Pancreas (tissue), 10 donors: Measurements from ENCODE around the gene NHLRC2. TPM values are rescaled to one million over a fixed set of nuclear protein-coding genes. Genes with fewer than 3 reads are reported as not detected.
A peak's percentile ranks its signal among the peaks of the same experiment; 100 is the strongest.

Experiments
- ATAC-seq, 4 donors: fragments of 200-7000 bp; cut with Tn5 transposase; one replicate each; pipeline versions ENCODE4 v1.8.0 to v1.9.1; 2020; ENCODE audit warnings: mild to moderate bottlenecking in 4 of 4, moderate library complexity in 4 of 4
- DNase-seq, 6 donors: peaks; one replicate each; pipeline ENCODE4 v3.0.0-alpha.2; 2020
- FAIRE-seq: peaks from 2 replicates; lab custom pipeline; 2012; peaks lifted over from hg19 to GRCh38; lab: Jason Lieb, UNC
- H3K27ac ChIP-seq, 4 donors: fragments of 200-600 bp; sonication (generic); 1 replicate in 3 of 4; 2 replicates in 1 of 4; pipeline versions ENCODE4 v1.5.0 to v1.8.0; 2020
- H3K27me3 ChIP-seq, 4 donors: fragments of 200-600 bp; one replicate each; pipeline ENCODE4 v1.8.0; 2021
- H3K36me3 ChIP-seq, 3 donors: fragments of 200-600 bp; sonication (generic) in 1 of 3; one replicate each; pipeline versions ENCODE4 v1.5.0 to v1.8.0; 2020 to 2021
- H3K4me1 ChIP-seq, 3 donors: fragments of 200-600 bp; one replicate each; pipeline ENCODE4 v1.8.0; 2021
- H3K4me3 ChIP-seq, 4 donors: fragments of 200-600 bp; sonication (generic) in 2 of 4; one replicate each; pipeline versions ENCODE4 v1.5.0 to v1.8.0; 2020 to 2021
- H3K9me3 ChIP-seq, 4 donors: fragments of 200-600 bp; one replicate each; pipeline ENCODE4 v1.8.0; 2021
- CTCF ChIP-seq, 4 donors: fragments of 200-600 bp; sonication (generic) in 3 of 4; IDR thresholded peaks; one replicate each; pipeline versions ENCODE4 v1.5.0 to v1.8.0; 2021; ENCODE audit warnings: antibody characterized with exemption in 4 of 4
- WGBS, 2 donors: extraction: QIAGEN DNeasy Blood & Tissue Kit; methylation state at CpG; one replicate each; pipeline ENCODE4 v1.1.7; 2013; 5-methylcytosine and 5-hydroxymethylcytosine counted together
- intact Hi-C, 3 donors: fragments of 100-400 bp; cut with DNase I; formaldehyde crosslinking; loops; one replicate each; pipeline versions ENCODE4 v1.11.1 to v1.14.2; 2022
- polyA plus RNA-seq, 2 donors: library from polyadenylated mRNA; stranded (reverse); fragments of 200-250 nt; gene quantifications; one replicate each; pipeline ENCODE4 v1.2.3, GENCODE V29; 2013
- total RNA-seq, 6 donors: library from RNA; stranded (reverse); fragmentation: NEBNext Ultra II Directional in 4 of 6; extraction: Animal tissue kit (Norgen Biotek cat#: 25700) in 4 of 6; gene quantifications; one replicate each; pipeline versions ENCODE4 v1.2.1 to v1.2.4, GENCODE V29; 2021 to 2023
- donor health status: healthy with polysubstance abuse.
- donor health status: DM: no; HTN: no; CAD: no; lungs with moderate emphysema.
- donor health status: DM: no; HTN: no; CAD: no.
- donor health status: control.
- donor health status: control.
- donor health status: Bipolar disorder and iron deficiency.
- donor health status: DM: yes; HTN: yes; CAD: no.
- donor health status: DM: no; HTN: no; CAD: no.
- donor health status: DM: no; HTN: no; CAD: no.
- donor health status: DM: yes; HTN: yes; CAD: no.

The NHLRC2 gene
- total and polyA plus RNA-seq, 8 donors = 4.3 to 24.0 (median 17.4) TPM

DNA sequence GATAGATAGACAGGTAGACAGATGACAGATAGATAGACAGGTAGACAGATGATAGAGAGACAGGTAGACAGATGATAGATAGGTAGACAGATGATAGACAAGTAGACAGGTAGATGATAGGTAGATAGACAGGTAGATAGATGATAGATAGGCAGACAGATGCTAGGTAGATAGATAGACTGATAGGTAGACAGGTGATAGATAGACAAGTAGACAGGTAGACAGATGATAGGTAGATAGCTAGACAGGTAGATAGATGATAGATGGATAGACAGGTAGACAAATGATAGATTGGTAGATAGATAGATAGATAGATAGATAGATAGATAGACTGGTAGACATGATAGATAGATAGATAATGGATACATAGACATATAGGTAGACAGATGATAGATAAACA lies 95.8 kb downstream of the NHLRC2 start:
- no peak for DNase-seq
- no peak for ATAC-seq
- no peak overlapping the region for H3K4me3 ChIP-seq
- no peak overlapping the region for H3K27ac ChIP-seq
- FAIRE-seq = no peak
- H3K27me3 ChIP-seq = no peaks in the 10 kb centered on the region
- no peaks in the 10 kb centered on the region for H3K9me3 ChIP-seq
- peaks cover 0 to 12% (median 9%) of the 10 kb centered on the region in 3 donors for H3K4me1 ChIP-seq
- no peak for TF ChIP-seq CTCF (IDR thresholded peaks at IDR 0.05)
- intact Hi-C loops = no loop called here
- H3K36me3 ChIP-seq = no peaks in the 10 kb centered on the region

DNA sequence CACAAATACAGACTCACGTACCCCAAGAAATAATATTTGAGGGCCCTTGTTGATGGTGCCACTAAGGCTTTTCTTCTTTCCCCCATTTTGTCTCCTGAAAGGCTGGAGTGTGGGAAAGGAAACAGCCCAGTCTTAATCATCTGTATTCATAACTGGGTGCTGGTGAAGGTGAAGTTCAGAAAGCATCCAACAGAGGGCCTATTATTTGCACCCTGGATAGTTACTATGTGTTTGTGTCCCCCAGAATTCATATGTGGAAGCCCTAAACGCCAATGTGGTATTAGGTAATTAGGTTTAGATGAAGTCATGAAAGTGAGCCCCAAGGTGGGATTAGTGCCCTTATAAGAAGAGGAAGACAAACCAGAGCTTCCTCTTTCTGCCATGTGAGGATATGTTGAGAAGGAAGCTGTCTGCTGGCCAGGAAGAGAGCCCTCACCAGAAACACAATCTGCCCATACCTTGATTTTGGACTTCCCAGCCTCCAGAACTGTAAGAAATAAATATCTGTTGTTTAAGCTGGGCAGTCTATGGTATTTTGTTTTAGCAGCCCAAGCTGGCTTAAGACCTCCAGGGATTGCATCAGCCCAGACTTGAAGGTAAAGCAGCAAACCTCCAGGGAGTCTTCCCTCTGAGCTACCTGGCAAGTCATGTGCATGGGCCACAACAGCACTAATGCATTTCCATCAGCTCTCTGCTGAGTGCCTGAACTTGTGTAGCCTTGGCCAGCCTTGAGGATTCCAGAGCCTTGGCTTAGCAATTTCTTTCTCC lies 99.2 kb downstream of the NHLRC2 start:
- Histone ChIP-seq H3K4me1 (peaks cover 0 to 6% (median 0%) of the 10 kb centered on the region in 3 donors), H3K36me3 (no peaks in the 10 kb centered on the region), H3K27me3 (no peaks in the 10 kb centered on the region), H3K9me3 (no peaks in the 10 kb centered on the region), H3K27ac (no peak overlapping the region), H3K4me3 (no peak overlapping the region)
- 82 to 90% methylated on average over 2 of the region's 2 CpGs for WGBS, 2 donors
- FAIRE-seq (no peak), ATAC-seq (no peak), DNase-seq (no peak)
- no peak for TF ChIP-seq CTCF (IDR thresholded peaks at IDR 0.05)
- intact Hi-C loops = no loop called here

GRCh38 chr10:113954409-113954808 lies 99.9 kb downstream of the NHLRC2 start:
- peaks cover 0 to 8% (median 0%) of the 10 kb centered on the region in 3 donors for H3K4me1 ChIP-seq
- no peak for TF ChIP-seq CTCF (IDR thresholded peaks at IDR 0.05)
- no peak overlapping the region for H3K4me3 ChIP-seq
- no peak for ATAC-seq
- no peaks in the 10 kb centered on the region for H3K27me3 ChIP-seq
- WGBS, 2 donors = 83 to 92% methylated on average over 1 of the region's 1 CpG
- no peak for DNase-seq
- no peaks in the 10 kb centered on the region for H3K36me3 ChIP-seq
- intact Hi-C loops = no loop called here
- no peaks in the 10 kb centered on the region for H3K9me3 ChIP-seq
- H3K27ac ChIP-seq = no peak overlapping the region
- FAIRE-seq = no peak

- TF ChIP-seq CTCF (IDR thresholded peaks at IDR 0.05) = no peak
- WGBS, 2 donors = 55 to 59% methylated on average over 5 of the region's 5 CpGs
- no peaks in the 10 kb centered on the region for H3K9me3 ChIP-seq
- DNase-seq = no peak
- no peaks in the 10 kb centered on the region for H3K27me3 ChIP-seq
- peak in 1 of 4 donors; percentile 4 for ATAC-seq
- H3K36me3 ChIP-seq = no peaks in the 10 kb centered on the region
- no peak for FAIRE-seq
- peaks cover 0 to 8% (median 0%) of the 10 kb centered on the region in 3 donors for H3K4me1 ChIP-seq
- no peak overlapping the region for H3K4me3 ChIP-seq
- peak overlapping the region in 2 of 4 donors; percentile 44 to 48 for H3K27ac ChIP-seq
- intact Hi-C loops = no loop called here
Observed at GRCh38 chr10:113957013-113957412, 102.6 kb downstream of the NHLRC2 start.
